ENCODE results near the gene EXOSC10. TPM values are rescaled to one million over a fixed set of nuclear protein-coding genes. Genes with fewer than 3 reads are reported as not detected.

EXOSC10 gene
- total and polyA plus RNA-seq, 5 donors: 20.1 to 25.7 (median 21.9) TPM

DNA sequence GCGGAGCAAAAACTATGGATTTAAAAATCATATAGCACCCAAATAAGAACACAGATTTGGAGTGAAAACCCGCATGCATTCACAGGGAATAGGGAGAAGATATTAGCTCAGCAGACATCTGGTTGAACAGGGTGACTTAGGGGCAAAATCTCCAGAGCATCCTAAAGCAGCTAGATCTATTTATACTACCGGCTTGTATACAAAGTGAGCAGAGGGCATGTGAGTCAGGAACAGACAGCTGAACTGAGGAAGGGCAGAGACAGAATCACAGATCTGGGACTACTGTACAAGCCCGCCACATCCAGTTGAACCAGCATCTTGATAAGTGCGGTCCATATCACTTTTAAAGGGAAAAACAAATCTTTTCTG lies 35.2 kb upstream of the EXOSC10 start:
- Histone ChIP-seq H3K9me3 (ENCODE audit: control insufficient read depth, low read length) (no peaks in the 10 kb centered on the region), H3K27ac (ENCODE audit: low read length) (no peak overlapping the region), H3K27me3 (ENCODE audit: control insufficient read depth, insufficient read depth) (no peaks in the 10 kb centered on the region), H3K4me3 (ENCODE audit: low read length) (no peak overlapping the region), H3K4me1 (ENCODE audit: control insufficient read depth, insufficient read depth, low read length) (peaks cover 5% of the 10 kb centered on the region)
- ATAC-seq: no peak
- intact Hi-C loops (cut with DNase I): loop anchor here in 1 of 4 donors (10.0 kb wide), 1 partner anchor 120 kb away; no protein-coding TSS in a partner anchor
- WGBS: 84% methylated on average over 5 of the region's 5 CpGs
- no peak for DNase-seq

DNA sequence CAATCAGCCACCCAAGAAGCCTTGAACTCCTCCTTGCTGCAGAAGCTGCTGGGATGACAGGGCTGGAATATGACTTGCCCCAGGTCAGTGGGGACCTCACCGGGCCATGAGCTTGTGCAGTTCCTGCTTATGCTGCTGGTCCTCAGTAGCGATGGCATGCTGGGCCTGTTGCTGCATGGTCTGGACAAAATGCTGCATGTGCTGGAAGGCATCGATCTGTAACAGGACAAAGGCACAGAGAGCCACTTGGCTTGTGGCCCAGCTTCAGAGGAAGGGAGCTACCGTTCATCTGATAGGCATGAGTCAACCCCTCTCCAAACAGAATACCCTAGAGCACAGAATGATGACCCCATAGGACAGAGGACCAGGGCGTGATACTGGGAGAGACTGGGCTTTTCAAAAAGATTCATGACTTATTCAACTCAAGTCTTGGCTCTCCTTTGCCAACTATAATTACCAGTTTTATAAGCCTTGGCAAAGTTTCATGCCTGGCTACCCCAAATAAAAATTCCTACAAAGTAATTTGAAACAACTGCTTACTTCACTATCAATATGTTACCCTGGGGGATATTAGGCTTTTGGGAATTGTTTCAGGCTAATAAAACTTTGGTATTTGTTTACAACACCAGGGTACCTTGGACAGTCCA lies 34.7 kb upstream of the EXOSC10 start:
- 52% methylated on average over 5 of the region's 5 CpGs for WGBS

DNA sequence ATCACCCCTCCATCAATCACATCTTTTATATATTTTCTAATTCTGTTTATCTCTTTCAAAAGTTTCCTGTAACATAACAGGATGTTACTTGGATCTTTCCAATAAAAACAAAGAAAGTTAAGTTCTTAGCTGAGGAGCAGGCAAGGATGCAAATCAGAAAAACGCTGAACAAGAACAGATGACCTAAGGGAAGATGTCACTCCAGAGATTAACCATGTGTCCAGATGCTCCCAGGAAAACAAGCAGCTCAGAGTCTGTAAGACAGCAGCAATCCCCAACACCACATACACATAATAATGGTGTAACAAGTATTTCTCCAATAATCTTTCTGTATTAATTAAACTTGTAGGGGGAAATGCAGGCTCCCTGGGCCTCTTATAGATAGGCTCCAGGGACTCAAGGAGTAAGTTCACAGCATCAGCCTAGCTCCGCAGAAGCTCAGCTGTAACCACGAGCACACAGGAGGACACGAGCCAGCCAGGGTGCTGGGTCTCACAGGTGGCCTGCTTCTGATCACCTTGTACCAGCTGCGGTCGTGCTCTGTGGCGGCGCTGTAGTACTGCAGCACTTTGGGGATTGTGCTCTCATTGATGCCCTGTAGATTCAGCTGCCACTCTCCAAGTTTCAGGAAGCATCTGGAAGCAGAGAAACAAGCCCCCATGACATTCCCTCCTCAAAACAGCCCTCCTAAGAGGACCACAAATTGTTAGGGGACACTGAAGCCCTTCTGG lies 33.1 kb upstream of the EXOSC10 start:
- no peaks in the 10 kb centered on the region for H3K9me3 ChIP-seq (ENCODE audit: control insufficient read depth, low read length)
- intact Hi-C loops (cut with DNase I): loop anchor here in 1 of 4 donors (10.0 kb wide), 1 partner anchor 122 kb away; no protein-coding TSS in a partner anchor
- 83% methylated on average over 8 of the region's 8 CpGs for WGBS
- DNase-seq (no peak), ATAC-seq (no peak)
- H3K4me3 ChIP-seq (ENCODE audit: low read length): no peak overlapping the region
- H3K27me3 ChIP-seq (ENCODE audit: control insufficient read depth, insufficient read depth): no peaks in the 10 kb centered on the region
- H3K4me1 ChIP-seq (ENCODE audit: control insufficient read depth, insufficient read depth, low read length): peaks cover 5% of the 10 kb centered on the region
- H3K27ac ChIP-seq (ENCODE audit: low read length): no peak overlapping the region

More for the DNA sequence above, 34.7 kb upstream of the EXOSC10 start:
- H3K4me3 ChIP-seq (ENCODE audit: low read length): no peak overlapping the region
- DNase-seq: peak in 2 of 3 donors; percentile 27 to 63
- H3K27me3 ChIP-seq (ENCODE audit: control insufficient read depth, insufficient read depth): no peaks in the 10 kb centered on the region
- ATAC-seq: peak; percentile 36 to 40
- intact Hi-C loops (cut with DNase I): loop anchor here in 1 of 4 donors (10.0 kb wide), 1 partner anchor 120 kb away; no protein-coding TSS in a partner anchor
- no peak overlapping the region for H3K27ac ChIP-seq (ENCODE audit: low read length)
- H3K9me3 ChIP-seq (ENCODE audit: control insufficient read depth, low read length): no peaks in the 10 kb centered on the region
- H3K4me1 ChIP-seq (ENCODE audit: control insufficient read depth, insufficient read depth, low read length): peaks cover 5% of the 10 kb centered on the region

DNA sequence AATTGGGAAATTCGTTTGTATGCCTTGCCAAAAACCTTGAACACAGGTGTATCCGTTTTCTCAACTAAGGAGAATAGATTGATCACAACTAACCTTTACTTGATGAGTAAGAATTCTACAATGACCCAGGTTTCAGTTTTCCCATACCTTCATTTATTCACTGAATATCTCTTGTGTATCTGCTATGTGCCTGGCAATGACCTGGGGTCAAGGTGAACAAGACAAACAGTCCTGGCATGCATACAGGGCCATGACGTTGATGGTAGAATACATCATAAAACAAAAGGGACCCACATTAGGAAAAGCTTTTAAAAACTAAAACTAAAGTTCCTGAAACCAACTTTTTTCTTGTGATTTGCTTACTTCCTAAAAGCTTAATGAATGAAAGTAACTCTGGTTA lies 32.1 kb upstream of the EXOSC10 start:
- Histone ChIP-seq H3K4me3 (ENCODE audit: low read length) (no peak overlapping the region), H3K27me3 (ENCODE audit: control insufficient read depth, insufficient read depth) (no peaks in the 10 kb centered on the region), H3K4me1 (ENCODE audit: control insufficient read depth, insufficient read depth, low read length) (peaks cover 5% of the 10 kb centered on the region), H3K27ac (ENCODE audit: low read length) (no peak overlapping the region), H3K9me3 (ENCODE audit: control insufficient read depth, low read length) (no peaks in the 10 kb centered on the region)
- WGBS: 72% methylated on average over 3 of the region's 3 CpGs
- intact Hi-C loops (cut with DNase I): loop anchor here in 1 of 4 donors (10.0 kb wide), 1 partner anchor 123 kb away; no protein-coding TSS in a partner anchor
- no peak for DNase-seq
- no peak for ATAC-seq

DNA sequence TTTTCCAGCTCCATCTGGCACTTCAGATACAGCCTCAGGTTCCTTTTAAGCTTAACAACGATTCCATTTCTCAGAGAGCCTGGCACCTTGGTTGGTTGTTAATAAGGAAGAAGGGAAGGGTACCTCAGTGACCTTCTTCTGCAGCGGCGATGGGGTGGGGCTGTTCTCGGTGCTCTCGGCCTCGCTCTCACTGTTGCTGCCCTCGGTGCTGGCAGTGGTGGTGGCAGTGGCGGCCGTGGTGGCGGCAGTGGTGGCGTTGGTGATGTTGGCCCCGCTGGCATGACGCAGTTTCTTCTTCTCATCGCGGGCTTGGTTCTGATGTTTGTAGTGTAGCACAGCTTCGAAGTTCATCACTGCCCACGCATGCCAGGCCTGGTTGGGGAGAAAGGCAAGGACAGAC lies 30.7 kb upstream of the EXOSC10 start:
- WGBS: 96% methylated on average over 17 of the region's 17 CpGs
- ATAC-seq (no peak), DNase-seq (no peak)
- intact Hi-C loops (cut with DNase I): loop anchor here in 1 of 4 donors (10.0 kb wide), 1 partner anchor 124 kb away; no protein-coding TSS in a partner anchor
- Histone ChIP-seq H3K27ac (ENCODE audit: low read length) (no peak overlapping the region), H3K9me3 (ENCODE audit: control insufficient read depth, low read length) (no peaks in the 10 kb centered on the region), H3K27me3 (ENCODE audit: control insufficient read depth, insufficient read depth) (no peaks in the 10 kb centered on the region), H3K4me1 (ENCODE audit: control insufficient read depth, insufficient read depth, low read length) (peaks cover 5% of the 10 kb centered on the region), H3K4me3 (ENCODE audit: low read length) (no peak overlapping the region)

DNA sequence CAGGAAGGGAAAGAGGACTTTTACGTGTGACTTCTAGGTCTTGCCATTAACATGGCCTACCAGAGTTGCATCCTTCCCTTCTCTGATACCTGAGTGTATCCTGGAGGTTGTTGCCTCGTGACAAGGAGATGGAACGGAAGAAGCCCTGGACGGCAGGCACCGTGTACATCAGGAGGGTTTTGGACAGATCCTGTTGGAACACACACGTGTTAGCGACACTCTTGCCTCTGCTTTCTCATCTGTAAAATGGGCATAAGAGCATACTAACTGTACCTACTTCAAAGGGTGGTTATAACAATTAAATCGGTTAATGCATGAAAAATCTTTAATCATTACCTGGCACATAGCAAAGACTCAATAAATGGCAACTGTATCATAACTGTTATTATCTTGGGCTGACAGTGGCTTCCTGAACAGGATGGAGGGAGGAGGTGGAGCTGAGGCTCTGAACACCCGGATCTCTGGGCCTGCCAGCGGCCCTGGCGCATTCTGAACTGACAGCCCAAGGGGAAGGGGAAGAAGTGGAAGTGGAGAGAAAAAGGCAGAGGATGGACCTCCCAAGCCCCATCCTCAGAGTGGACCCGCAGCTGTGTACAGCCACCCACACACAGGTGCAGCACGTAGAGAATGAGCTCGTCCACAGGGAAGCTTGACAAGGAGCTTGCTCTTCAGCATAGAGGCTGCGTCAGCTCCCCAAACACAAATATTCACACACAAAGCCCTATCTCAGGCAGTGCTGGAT lies 30.2 kb upstream of the EXOSC10 start:
- DNase-seq: no peak
- no peak for ATAC-seq
- Histone ChIP-seq H3K27ac (ENCODE audit: low read length) (no peak overlapping the region), H3K4me3 (ENCODE audit: low read length) (no peak overlapping the region), H3K9me3 (ENCODE audit: control insufficient read depth, low read length) (no peaks in the 10 kb centered on the region), H3K27me3 (ENCODE audit: control insufficient read depth, insufficient read depth) (no peaks in the 10 kb centered on the region), H3K4me1 (ENCODE audit: control insufficient read depth, insufficient read depth, low read length) (peaks cover 5% of the 10 kb centered on the region)
- intact Hi-C loops (cut with DNase I): loop anchor here in 1 of 4 donors (10.0 kb wide), 1 partner anchor 125 kb away; no protein-coding TSS in a partner anchor
- 88% methylated on average over 15 of the region's 15 CpGs for WGBS

DNA sequence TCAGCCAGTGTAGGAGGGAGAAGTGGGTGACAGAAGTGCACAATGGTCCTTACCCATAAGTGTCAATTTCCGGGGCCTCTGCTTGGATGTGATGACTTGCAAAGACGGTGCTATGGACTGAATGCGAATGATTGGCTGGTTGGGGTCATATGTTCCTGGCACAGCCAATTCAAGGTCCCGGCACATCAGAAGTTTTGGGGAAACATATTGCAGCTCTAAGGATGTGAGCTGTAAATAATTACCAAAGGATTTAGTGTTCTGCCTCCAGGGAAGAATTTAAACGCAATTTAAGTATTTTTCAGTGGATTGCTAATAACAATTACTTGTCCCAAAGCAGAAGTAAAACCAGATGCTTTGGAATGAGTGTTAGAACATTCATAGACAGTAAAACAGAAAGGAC lies 26.9 kb upstream of the EXOSC10 start:
- intact Hi-C loops (cut with DNase I): no loop called here
- DNase-seq (no peak), ATAC-seq (no peak)
- Histone ChIP-seq H3K27ac (ENCODE audit: low read length) (no peak overlapping the region), H3K4me1 (ENCODE audit: control insufficient read depth, insufficient read depth, low read length) (no peaks in the 10 kb centered on the region), H3K9me3 (ENCODE audit: control insufficient read depth, low read length) (no peaks in the 10 kb centered on the region), H3K4me3 (ENCODE audit: low read length) (no peak overlapping the region), H3K27me3 (ENCODE audit: control insufficient read depth, insufficient read depth) (no peaks in the 10 kb centered on the region)
- WGBS: 79% methylated on average over 5 of the region's 5 CpGs

DNA sequence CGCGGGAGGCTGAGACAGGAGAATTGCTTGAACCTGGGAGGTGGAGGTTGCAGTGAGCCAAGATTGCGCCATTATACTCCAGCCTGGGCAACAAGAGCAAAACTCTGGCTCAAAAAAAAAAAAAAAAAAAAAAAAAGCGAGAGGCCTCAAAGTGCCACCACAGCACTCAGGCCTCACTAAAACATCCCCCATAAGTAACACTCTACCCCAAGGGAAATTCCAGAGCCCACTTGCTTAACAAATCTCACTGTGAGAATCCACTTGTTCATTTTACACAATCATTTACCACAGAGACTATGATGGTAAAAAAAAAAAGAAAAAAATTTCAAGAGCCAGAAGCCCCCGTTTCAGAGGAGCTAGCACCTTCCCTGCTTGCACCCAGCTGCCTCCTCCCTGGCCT lies 26.3 kb upstream of the EXOSC10 start:
- WGBS: 96% methylated on average over 5 of the region's 5 CpGs
- Histone ChIP-seq H3K9me3 (ENCODE audit: control insufficient read depth, low read length) (no peaks in the 10 kb centered on the region), H3K27me3 (ENCODE audit: control insufficient read depth, insufficient read depth) (no peaks in the 10 kb centered on the region), H3K4me1 (ENCODE audit: control insufficient read depth, insufficient read depth, low read length) (no peaks in the 10 kb centered on the region), H3K4me3 (ENCODE audit: low read length) (no peak overlapping the region), H3K27ac (ENCODE audit: low read length) (no peak overlapping the region)
- intact Hi-C loops (cut with DNase I): no loop called here
- ATAC-seq: no peak
- no peak for DNase-seq

DNA sequence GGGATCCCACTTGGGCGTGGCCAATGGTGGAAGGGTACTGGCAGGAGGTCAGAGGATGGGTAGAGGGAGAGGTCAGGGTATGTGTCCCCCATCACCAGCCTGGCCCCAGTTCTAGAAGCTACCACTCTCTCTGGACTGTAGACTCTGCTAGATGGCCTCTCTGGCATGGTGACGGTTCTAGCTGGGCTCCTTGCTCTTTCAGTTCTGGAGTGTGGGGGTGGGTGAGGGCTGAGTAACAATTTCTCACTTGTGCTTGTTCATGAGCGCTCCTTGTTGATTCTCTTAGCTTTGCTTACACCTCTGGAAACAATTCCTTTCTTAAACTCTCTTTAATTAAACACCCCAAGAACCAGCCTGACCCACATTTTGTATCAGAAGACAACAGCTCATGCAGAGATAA lies 25.3 kb upstream of the EXOSC10 start:
- no peak for DNase-seq
- no peak for ATAC-seq
- Histone ChIP-seq H3K9me3 (ENCODE audit: control insufficient read depth, low read length) (no peaks in the 10 kb centered on the region), H3K4me1 (ENCODE audit: control insufficient read depth, insufficient read depth, low read length) (no peaks in the 10 kb centered on the region), H3K4me3 (ENCODE audit: low read length) (no peak overlapping the region), H3K27me3 (ENCODE audit: control insufficient read depth, insufficient read depth) (no peaks in the 10 kb centered on the region), H3K27ac (ENCODE audit: low read length) (no peak overlapping the region)
- 96% methylated on average over 3 of the region's 3 CpGs for WGBS
- intact Hi-C loops (cut with DNase I): no loop called here

DNA sequence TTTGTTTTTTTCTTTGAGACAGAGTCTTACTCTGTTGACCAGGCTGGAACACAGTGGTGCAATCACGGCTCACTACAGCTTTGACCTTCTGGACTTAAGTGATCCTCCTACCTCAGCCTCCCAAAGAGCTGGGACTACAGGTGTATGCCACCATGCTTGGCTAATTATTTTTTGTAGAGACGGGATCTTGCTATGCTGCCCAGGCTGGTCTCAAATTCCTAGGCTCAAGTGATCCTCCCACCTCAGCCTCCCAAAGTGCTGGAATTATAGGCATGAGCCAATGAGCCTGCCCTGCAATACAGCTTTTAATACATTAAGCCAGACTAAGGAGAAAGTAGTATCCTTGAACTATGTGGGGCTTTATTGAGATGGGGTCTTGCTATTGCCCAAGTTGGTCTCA lies 16.6 kb upstream of the EXOSC10 start:
- intact Hi-C loops (cut with DNase I): no loop called here

DNA sequence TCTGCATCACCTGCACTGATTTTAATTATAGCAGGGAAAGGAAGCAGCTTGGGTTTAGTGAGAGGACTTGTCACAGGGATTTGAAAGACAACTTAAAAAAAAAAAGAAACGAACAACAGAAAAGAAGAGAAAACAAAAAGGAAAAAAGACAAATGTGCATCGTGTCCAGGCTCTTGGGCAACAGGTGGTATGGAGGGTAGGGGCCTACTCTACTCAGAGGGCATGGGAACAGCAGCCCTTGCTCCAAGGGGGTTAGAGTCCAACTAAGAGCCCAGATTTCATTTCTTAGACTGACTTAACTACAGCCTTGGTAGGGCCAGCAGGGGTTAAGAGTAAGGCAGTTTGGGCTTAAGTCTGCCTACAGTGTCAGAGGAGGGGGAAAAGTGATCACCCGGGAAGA lies 15.3 kb upstream of the EXOSC10 start:
- intact Hi-C loops (cut with DNase I): no loop called here
- 82% methylated on average over 3 of the region's 3 CpGs for whole genome bisulfite sequencing
- no peak overlapping the region for H3K4me3 ChIP-seq (ENCODE audit: low read length)

More for the DNA sequence above, 16.6 kb upstream of the EXOSC10 start:
- no peak overlapping the region for H3K4me3 ChIP-seq (ENCODE audit: low read length)
- 97% methylated on average over 2 of the region's 2 CpGs for WGBS
- no peaks in the 10 kb centered on the region for H3K27me3 ChIP-seq (ENCODE audit: control insufficient read depth, insufficient read depth)
- no peak overlapping the region for H3K27ac ChIP-seq (ENCODE audit: low read length)
- H3K4me1 ChIP-seq (ENCODE audit: control insufficient read depth, insufficient read depth, low read length): no peaks in the 10 kb centered on the region
- ATAC-seq: no peak
- DNase-seq: no peak
- H3K9me3 ChIP-seq (ENCODE audit: control insufficient read depth, low read length): no peaks in the 10 kb centered on the region

More for the DNA sequence above, 15.3 kb upstream of the EXOSC10 start:
- H3K27ac ChIP-seq (ENCODE audit: low read length): no peak overlapping the region
- no peak for DNase-seq
- no peak for ATAC-seq
- H3K9me3 ChIP-seq (ENCODE audit: control insufficient read depth, low read length): no peaks in the 10 kb centered on the region
- no peaks in the 10 kb centered on the region for H3K4me1 ChIP-seq (ENCODE audit: control insufficient read depth, insufficient read depth, low read length)
- H3K27me3 ChIP-seq (ENCODE audit: control insufficient read depth, insufficient read depth): no peaks in the 10 kb centered on the region
